GM23248 (cell line): Measurements from ENCODE around the gene ADGRA3. TPM values are rescaled to one million over a fixed set of nuclear protein-coding genes. Genes with fewer than 3 reads are reported as not detected.

Experiments used
- DNase-seq: peaks from one replicate; pipeline ENCODE4 v3.0.0-alpha.2; 2015
- H2AFZ ChIP-seq: fragments of 200-600 bp; sonication (generic); 2 replicates; pipeline ENCODE4 v1.6.1; 2016; ENCODE audit warnings: antibody characterized with exemption
- H3F3A ChIP-seq: fragments of 200-600 bp; sonication (generic); 2 replicates; pipeline ENCODE4 v1.6.1; 2016; ENCODE audit warnings: mild to moderate bottlenecking, antibody characterized with exemption, mixed run types; ENCODE audit not compliant: insufficient read depth
- H3K27ac ChIP-seq: fragments of 200-600 bp; sonication (generic); 2 replicates; pipeline ENCODE4 v1.5.1; 2016; ENCODE audit warnings: mild to moderate bottlenecking
- H3K27me3 ChIP-seq: fragments of 200-600 bp; sonication (generic); replicated peaks from 2 replicates; pipeline ENCODE4 v1.6.1; 2016; ENCODE audit warnings: mild to moderate bottlenecking; ENCODE audit not compliant: insufficient read depth
- H3K36me3 ChIP-seq: fragments of 200-600 bp; sonication (generic); 2 replicates; pipeline ENCODE4 v1.6.1; 2016; ENCODE audit warnings: low read depth, mild to moderate bottlenecking
- H3K4me1 ChIP-seq: fragments of 200-600 bp; sonication (generic); 2 replicates; pipeline ENCODE4 v1.6.1; 2016; ENCODE audit warnings: mild to moderate bottlenecking; ENCODE audit not compliant: insufficient read depth
- H3K4me2 ChIP-seq: fragments of 200-600 bp; sonication (generic); one replicate; pipeline ENCODE4 v1.6.1; 2016; ENCODE audit warnings: mild to moderate bottlenecking; ENCODE audit not compliant: unreplicated experiment
- H3K4me3 ChIP-seq: fragments of 200-600 bp; sonication (generic); 2 replicates; pipeline ENCODE4 v1.5.1; 2016; ENCODE audit warnings: mild to moderate bottlenecking
- H3K79me2 ChIP-seq: fragments of 200-600 bp; sonication (generic); 2 replicates; pipeline ENCODE4 v1.6.1; 2016; ENCODE audit warnings: mild to moderate bottlenecking; ENCODE audit not compliant: insufficient read depth
- H3K9ac ChIP-seq: fragments of 200-600 bp; sonication (generic); 2 replicates; pipeline ENCODE4 v1.6.1; 2016; ENCODE audit warnings: mild to moderate bottlenecking
- H3K9me2 ChIP-seq: fragments of 200-600 bp; sonication (generic); 2 replicates; pipeline ENCODE4 v1.6.1; 2016; ENCODE audit warnings: mixed run types, mild to moderate bottlenecking, moderate library complexity; ENCODE audit not compliant: insufficient read depth
- H3K9me3 ChIP-seq: fragments of 200-600 bp; sonication (generic); one replicate; pipeline ENCODE4 v1.6.1; 2017; ENCODE audit warnings: low read depth
- H4K20me1 ChIP-seq: fragments of 200-600 bp; sonication (generic); 2 replicates; pipeline ENCODE4 v1.6.0; 2016; ENCODE audit not compliant: insufficient read depth
- EZH2 ChIP-seq: fragments of 200-600 bp; sonication (generic); IDR thresholded peaks from 2 replicates; pipeline ENCODE4 v1.6.1; 2018; ENCODE audit warnings: antibody characterized with exemption, mild to moderate bottlenecking; ENCODE audit not compliant: insufficient read depth, poor library complexity, severe bottlenecking
- EZH2phosphoT487 ChIP-seq: fragments of 200-600 bp; sonication (generic); IDR thresholded peaks from 2 replicates; pipeline ENCODE4 v1.6.1; 2018; ENCODE audit warnings: antibody characterized with exemption, moderate library complexity, mild to moderate bottlenecking, low read depth; ENCODE audit not compliant: insufficient read depth
- WGBS, 2 experiments: methylation state at CpG; one replicate each; pipeline ENCODE4 v1.1.6; 2015 to 2017; ENCODE audit warnings: low lambda C conversion rate in 2 of 2, low coverage in 1 of 2; ENCODE audit errors: missing lambda C conversion rate in 2 of 2; 5-methylcytosine and 5-hydroxymethylcytosine counted together
- in situ Hi-C: fragments of 300-500 bp; cut with MboI; formaldehyde crosslinking; loops from 2 replicates; pipeline ENCODE4 v1.15.0; 2020
- polyA plus RNA-seq: library from polyadenylated mRNA; unstranded; fragments of >200 nt; fragmentation: Nextera tagmentation; extraction: Ambion mirVana; gene quantifications from 2 replicates; pipeline ENCODE4 v1.2.1, GENCODE V29; 2016
- total RNA-seq: library from RNA; depleted of rRNA; stranded (reverse); fragments of >200 nt; shearing (Covaris generic); gene quantifications from 2 replicates; pipeline ENCODE4 v1.2.3, GENCODE V29; 2014

Gene ADGRA3
- total and polyA plus RNA-seq, 2 experiments from 2014 or later = 1.1 to 7.8 TPM

- H3K27me3 ChIP-seq = no peaks in the 10 kb centered on the region
- in situ Hi-C loops = no loop called here
- no peaks in the 10 kb centered on the region for H3K36me3 ChIP-seq
- H4K20me1 ChIP-seq = no peaks in the 10 kb centered on the region
- H3K79me2 ChIP-seq = no peaks in the 10 kb centered on the region
- no peak overlapping the region for H2AFZ ChIP-seq
- no peak for TF ChIP-seq EZH2
- TF ChIP-seq EZH2phosphoT487 = no peak
- no peaks in the 10 kb centered on the region for H3K9me2 ChIP-seq
- no peak overlapping the region for H3K4me2 ChIP-seq
- H3F3A ChIP-seq = no peaks in the 10 kb centered on the region
- H3K4me3 ChIP-seq = no peak overlapping the region
- no peak overlapping the region for H3K27ac ChIP-seq
- H3K4me1 ChIP-seq = no peaks in the 10 kb centered on the region
- DNase-seq = no peak
- no peak overlapping the region for H3K9ac ChIP-seq
- H3K9me3 ChIP-seq = no peaks in the 10 kb centered on the region
- 80 to 82% methylated on average over 3 of the region's 3 CpGs for WGBS, 2 experiments
Observed at GRCh38 chr4:22457348-22457747, 58.5 kb downstream of the ADGRA3 start.

DNA sequence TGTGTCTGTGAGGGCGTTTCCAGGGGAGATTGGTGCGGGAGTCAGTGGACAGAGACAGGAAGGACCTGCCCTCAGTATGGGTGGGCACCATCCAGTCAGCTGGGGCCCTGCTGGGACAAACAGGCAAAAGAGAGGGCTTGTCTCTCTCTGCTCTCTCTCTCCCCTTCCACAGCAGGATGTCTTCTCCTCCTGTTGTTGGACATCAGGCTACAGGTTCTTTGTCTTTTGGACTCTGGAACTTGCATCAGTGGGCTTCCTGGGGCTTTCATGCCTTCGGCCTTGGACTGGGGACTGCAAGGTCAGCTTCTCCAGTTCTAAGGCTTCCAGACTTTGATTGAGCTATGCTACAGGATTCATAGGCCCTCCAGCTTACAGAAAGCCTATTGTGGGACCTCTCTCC lies 59.6 kb downstream of the ADGRA3 start:
- no peak for DNase-seq
- no peak overlapping the region for H3K4me2 ChIP-seq
- no peaks in the 10 kb centered on the region for H3K4me1 ChIP-seq
- H3K9ac ChIP-seq = no peak overlapping the region
- no peak overlapping the region for H3K4me3 ChIP-seq
- no peaks in the 10 kb centered on the region for H3F3A ChIP-seq
- no peak overlapping the region for H3K27ac ChIP-seq
- no peaks in the 10 kb centered on the region for H3K79me2 ChIP-seq
- H3K36me3 ChIP-seq = no peaks in the 10 kb centered on the region
- no peaks in the 10 kb centered on the region for H3K27me3 ChIP-seq
- 97% methylated on average over 3 of the region's 3 CpGs for WGBS, 2 experiments
- no peaks in the 10 kb centered on the region for H3K9me2 ChIP-seq
- in situ Hi-C loops = no loop called here
- TF ChIP-seq EZH2 (no peak), EZH2phosphoT487 (no peak)
- no peaks in the 10 kb centered on the region for H3K9me3 ChIP-seq
- H2AFZ ChIP-seq = no peak overlapping the region
- H4K20me1 ChIP-seq = no peaks in the 10 kb centered on the region

GRCh38 chr4:22454955-22455354 lies 60.9 kb downstream of the ADGRA3 start:
- Histone ChIP-seq H3K9ac (no peak overlapping the region), H3K9me2 (no peaks in the 10 kb centered on the region), H4K20me1 (no peaks in the 10 kb centered on the region), H3K4me3 (no peak overlapping the region), H3K36me3 (no peaks in the 10 kb centered on the region), H3F3A (no peaks in the 10 kb centered on the region), H3K4me1 (no peaks in the 10 kb centered on the region), H3K9me3 (no peaks in the 10 kb centered on the region), H2AFZ (no peak overlapping the region), H3K4me2 (no peak overlapping the region), H3K27me3 (no peaks in the 10 kb centered on the region), H3K79me2 (no peaks in the 10 kb centered on the region), H3K27ac (no peak overlapping the region)
- 96 to 97% methylated on average over 3 of the region's 3 CpGs for WGBS, 2 experiments
- in situ Hi-C loops = no loop called here
- DNase-seq = no peak
- TF ChIP-seq EZH2phosphoT487 (no peak), EZH2 (no peak)

DNA sequence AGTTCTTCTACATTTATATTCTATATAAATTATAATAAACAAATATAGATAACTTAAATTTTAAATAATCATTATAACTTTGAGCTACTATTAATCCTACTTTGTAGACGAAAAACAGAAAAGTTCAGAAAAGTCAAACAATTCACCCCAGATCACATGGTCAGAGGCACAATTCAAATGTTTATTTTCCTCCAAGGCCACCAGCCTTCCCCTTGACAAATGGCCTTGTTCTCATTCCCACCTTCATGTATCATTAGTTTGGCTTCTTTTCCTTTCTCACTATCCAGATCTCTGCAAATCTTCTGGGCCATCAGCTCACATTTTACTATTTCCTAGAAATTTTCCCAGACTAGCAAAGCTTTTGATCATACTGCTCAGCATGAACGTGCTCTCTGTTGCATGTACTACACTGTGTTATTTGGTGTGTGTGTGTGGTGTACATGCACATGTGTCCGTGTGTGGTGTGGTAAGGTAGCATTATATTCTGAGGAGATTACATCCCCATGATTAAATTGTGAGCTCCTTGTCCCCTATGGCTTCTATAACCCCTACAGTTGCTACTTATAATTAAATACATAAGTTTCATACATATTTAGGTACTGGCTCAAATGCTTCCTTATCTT lies 61.5 kb downstream of the ADGRA3 start:
- WGBS, 2 experiments = 95 to 98% methylated on average over 3 of the region's 3 CpGs
- TF ChIP-seq EZH2 = no peak
- TF ChIP-seq EZH2phosphoT487 = no peak

DNA sequence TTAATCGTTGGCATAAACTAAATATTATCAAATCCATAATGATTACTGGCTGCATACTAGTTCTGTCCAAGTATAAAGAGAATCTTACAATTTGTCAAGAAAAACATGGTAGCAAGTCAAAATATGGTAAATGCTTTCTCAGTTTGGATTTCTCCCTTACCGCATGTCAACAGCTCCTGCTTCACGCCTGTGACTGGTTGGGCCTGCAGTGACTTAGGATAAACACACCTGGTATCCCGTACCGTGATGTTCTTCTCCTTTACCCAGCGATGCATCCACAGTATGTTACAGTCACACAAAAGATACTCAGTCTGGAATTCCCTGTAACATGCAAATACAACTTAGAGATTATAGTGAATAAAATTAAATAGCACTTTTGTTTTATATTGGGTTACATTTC lies 71.1 kb downstream of the ADGRA3 start:
- Histone ChIP-seq H3K27ac (no peak overlapping the region), H3K9ac (no peak overlapping the region), H3K27me3 (no peaks in the 10 kb centered on the region), H3K36me3 (no peaks in the 10 kb centered on the region), H2AFZ (no peak overlapping the region), H3K79me2 (no peaks in the 10 kb centered on the region), H3K4me2 (no peak overlapping the region), H3F3A (no peaks in the 10 kb centered on the region), H3K9me3 (no peaks in the 10 kb centered on the region), H3K4me3 (no peak overlapping the region), H4K20me1 (no peaks in the 10 kb centered on the region), H3K9me2 (no peaks in the 10 kb centered on the region), H3K4me1 (no peaks in the 10 kb centered on the region)
- no peak for TF ChIP-seq EZH2
- no peak for TF ChIP-seq EZH2phosphoT487
- WGBS, 2 experiments = 89 to 90% methylated on average over 6 of the region's 6 CpGs
- in situ Hi-C loops = no loop called here
- DNase-seq = no peak

More for the DNA sequence above, 61.5 kb downstream of the ADGRA3 start:
- Histone ChIP-seq H3K27me3 (no peaks in the 10 kb centered on the region), H2AFZ (no peak overlapping the region), H4K20me1 (no peaks in the 10 kb centered on the region), H3K79me2 (no peaks in the 10 kb centered on the region), H3K36me3 (no peaks in the 10 kb centered on the region), H3K27ac (no peak overlapping the region), H3K9ac (no peak overlapping the region), H3K4me1 (no peaks in the 10 kb centered on the region), H3K4me2 (no peak overlapping the region), H3K9me2 (no peaks in the 10 kb centered on the region), H3F3A (no peaks in the 10 kb centered on the region), H3K9me3 (no peaks in the 10 kb centered on the region), H3K4me3 (no peak overlapping the region)
- in situ Hi-C loops = no loop called here
- DNase-seq = no peak
